OCI-LY7 (cell line): ENCODE data around the gene RETREG1.

Experiments used
- EZH2phosphoT487 ChIP-seq: fragments of 200-600 bp; sonication (generic); IDR thresholded peaks from 2 replicates; pipeline ENCODE4 v1.6.1; 2018; ENCODE audit warnings: low read depth, borderline replicate concordance, mild to moderate bottlenecking, mixed run types, antibody characterized with exemption, low read length, moderate library complexity, mixed read lengths
- TF ChIP-seq, protein P1 (sequence below): fragments of 200-600 bp; sonication (generic); conservative IDR thresholded peaks from 2 replicates; pipeline ENCODE4 v1.5.1; 2014; ENCODE audit warnings: mild to moderate bottlenecking, antibody characterized with exemption, low read length, moderate library complexity, mixed read lengths

GRCh38 chr5:16600397-16600796 is 16.4 kb downstream of the RETREG1 start:
- TF ChIP-seq, protein P1, sequence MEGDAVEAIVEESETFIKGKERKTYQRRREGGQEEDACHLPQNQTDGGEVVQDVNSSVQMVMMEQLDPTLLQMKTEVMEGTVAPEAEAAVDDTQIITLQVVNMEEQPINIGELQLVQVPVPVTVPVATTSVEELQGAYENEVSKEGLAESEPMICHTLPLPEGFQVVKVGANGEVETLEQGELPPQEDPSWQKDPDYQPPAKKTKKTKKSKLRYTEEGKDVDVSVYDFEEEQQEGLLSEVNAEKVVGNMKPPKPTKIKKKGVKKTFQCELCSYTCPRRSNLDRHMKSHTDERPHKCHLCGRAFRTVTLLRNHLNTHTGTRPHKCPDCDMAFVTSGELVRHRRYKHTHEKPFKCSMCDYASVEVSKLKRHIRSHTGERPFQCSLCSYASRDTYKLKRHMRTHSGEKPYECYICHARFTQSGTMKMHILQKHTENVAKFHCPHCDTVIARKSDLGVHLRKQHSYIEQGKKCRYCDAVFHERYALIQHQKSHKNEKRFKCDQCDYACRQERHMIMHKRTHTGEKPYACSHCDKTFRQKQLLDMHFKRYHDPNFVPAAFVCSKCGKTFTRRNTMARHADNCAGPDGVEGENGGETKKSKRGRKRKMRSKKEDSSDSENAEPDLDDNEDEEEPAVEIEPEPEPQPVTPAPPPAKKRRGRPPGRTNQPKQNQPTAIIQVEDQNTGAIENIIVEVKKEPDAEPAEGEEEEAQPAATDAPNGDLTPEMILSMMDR, result no peak
- TF ChIP-seq EZH2phosphoT487, result no peak
